Mononuclear cell (primary cell): ENCODE data around the gene MROH2A. TPM values are rescaled to one million over a fixed set of nuclear protein-coding genes. Genes with fewer than 3 reads are reported as not detected.

Experiments
- H3K27me3 ChIP-seq: 2 replicates; pipeline ENCODE4 v1.6.0; 2011; ENCODE audit warnings: low read length, control low read depth; ENCODE audit not compliant: insufficient read depth
- H3K4me1 ChIP-seq: 2 replicates; pipeline ENCODE4 v1.5.1; 2011; ENCODE audit warnings: mild to moderate bottlenecking, low read length, control low read depth; ENCODE audit not compliant: insufficient read depth
- H3K4me3 ChIP-seq: 2 replicates; pipeline ENCODE4 v1.5.1; 2011; ENCODE audit warnings: mild to moderate bottlenecking, low read length, moderate library complexity
- H3K9me3 ChIP-seq: 2 replicates; pipeline ENCODE4 v1.5.1; 2011; ENCODE audit warnings: low read depth, mild to moderate bottlenecking, control low read depth, low read length
- total RNA-seq: library from RNA; depleted of rRNA; stranded (reverse); fragments of >200 nt; gene quantifications from one replicate; pipeline ENCODE4 v1.2.3, GENCODE V29; 2012

Gene MROH2A
- total RNA-seq, 1 donor = not detected

DNA sequence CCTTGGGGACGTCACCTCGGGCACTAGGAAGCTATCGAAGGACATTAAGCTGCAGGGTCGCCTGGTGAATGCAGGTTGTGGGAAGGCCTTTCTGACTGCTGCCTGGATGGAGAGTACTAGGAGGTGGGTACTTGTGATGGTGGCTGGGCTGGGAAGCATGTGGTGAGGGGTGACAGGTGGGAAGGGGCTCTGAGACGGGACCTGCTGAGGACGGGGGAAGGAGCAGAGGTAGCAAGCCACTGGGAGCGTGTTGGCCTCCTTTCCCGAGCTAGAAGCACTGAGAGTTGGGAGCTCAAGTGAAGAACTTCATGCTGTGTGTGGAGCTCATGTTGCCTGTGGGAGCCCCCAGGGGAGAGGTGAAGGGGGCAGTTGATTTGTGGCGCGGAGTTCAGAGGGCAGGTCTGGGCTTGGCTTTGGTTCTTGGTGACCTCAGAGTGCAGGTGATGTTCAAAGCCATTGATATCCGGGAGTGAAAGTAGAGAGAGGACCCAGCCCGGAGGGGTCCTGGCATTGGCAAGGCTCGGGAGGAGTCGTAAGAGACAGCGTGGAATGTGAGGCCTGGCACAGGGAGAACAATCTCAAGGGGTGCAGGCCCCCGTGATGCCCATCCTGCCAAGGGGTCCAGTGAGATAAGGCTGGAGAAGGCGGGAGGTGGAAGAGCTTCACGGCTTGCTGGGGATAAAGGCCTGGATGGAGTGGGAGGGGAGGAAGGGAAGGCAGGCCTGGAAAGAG lies 13.2 kb downstream of the MROH2A start:
- no peaks in the 10 kb centered on the region for H3K9me3 ChIP-seq

DNA sequence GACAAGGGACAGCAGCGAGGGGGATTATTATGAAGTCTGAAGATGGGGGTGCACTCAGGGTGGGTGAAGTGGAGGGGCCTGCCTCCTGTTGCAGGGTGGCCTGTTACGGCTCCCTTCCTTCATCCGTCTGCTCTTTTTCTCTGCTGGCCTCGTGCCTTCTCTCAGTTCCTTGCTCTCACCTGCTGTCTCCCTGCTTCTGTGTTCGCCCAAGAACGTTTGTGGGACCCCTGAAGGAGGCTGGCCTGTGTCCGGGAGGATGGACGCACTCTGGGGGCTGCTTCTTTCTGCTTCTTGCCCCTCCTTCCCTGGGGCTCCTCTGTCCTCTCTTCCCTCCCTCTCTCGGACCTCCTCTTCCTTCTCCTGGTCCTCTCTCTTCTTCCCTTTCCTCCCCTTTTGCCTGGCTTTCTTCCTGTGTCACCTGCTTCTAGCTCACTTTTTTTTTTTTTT lies 13.8 kb downstream of the MROH2A start:
- H3K27me3 ChIP-seq = no peaks in the 10 kb centered on the region
- no peaks in the 10 kb centered on the region for H3K9me3 ChIP-seq
- H3K4me1 ChIP-seq = no peaks in the 10 kb centered on the region
- no peak overlapping the region for H3K4me3 ChIP-seq

More for the DNA sequence above, 13.2 kb downstream of the MROH2A start:
- Histone ChIP-seq H3K27me3 (no peaks in the 10 kb centered on the region), H3K4me1 (no peaks in the 10 kb centered on the region), H3K4me3 (no peak overlapping the region)

DNA sequence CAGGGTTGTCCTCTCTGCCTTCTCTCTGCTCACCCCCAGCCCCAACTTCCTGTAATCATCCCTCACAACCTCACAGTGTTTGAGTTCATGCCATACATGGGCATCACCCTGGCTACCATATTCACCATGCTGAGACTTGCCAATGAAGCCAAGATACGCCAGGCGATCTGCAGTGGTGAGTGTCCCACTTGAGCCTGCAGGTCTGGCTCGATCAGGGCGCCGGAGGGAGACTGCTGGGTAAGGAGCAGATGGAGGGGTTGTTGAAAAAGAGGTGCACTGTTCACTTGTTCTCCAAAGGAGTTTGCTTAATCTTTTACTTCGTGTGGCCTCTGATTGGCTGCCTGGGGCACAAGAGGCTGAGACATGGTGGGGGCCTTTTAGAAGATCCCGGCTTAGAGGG lies 14.6 kb downstream of the MROH2A start:
- H3K27me3 ChIP-seq = no peaks in the 10 kb centered on the region
- no peak overlapping the region for H3K4me3 ChIP-seq

DNA sequence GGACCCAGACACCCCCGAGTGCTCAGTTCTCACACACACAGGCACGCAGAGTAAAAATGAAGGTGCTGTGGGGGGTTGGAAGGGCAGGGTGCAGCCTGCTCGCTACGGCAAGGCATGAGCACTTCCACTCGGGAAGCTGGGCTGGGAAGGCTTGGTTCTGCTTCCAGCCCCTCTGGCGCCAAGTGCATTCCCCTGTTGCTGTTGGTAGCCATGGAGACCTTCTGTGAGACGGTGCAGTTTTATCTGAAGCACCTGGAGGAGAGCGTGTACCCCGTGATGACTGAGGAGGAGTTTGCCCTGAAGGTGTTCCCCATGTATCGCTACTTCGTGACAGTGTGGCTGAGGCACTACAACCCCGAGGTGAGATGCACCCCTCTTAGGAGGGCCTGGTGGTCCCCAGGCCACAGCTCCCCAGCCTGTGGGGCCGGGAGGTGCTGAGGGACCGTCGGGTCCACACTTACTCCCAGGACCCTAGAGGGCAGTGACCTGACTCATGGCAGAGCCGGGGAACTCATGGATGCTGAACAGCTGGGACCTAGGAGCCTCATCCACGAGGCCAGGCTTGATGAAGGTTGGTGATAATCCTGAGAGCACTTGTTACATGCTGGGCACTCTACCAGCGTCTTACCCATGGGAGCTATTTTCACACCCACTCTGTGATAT lies 15.5 kb downstream of the MROH2A start:
- no peaks in the 10 kb centered on the region for H3K27me3 ChIP-seq

More for the DNA sequence above, 14.6 kb downstream of the MROH2A start:
- Histone ChIP-seq H3K9me3 (no peaks in the 10 kb centered on the region), H3K4me1 (no peaks in the 10 kb centered on the region)

DNA sequence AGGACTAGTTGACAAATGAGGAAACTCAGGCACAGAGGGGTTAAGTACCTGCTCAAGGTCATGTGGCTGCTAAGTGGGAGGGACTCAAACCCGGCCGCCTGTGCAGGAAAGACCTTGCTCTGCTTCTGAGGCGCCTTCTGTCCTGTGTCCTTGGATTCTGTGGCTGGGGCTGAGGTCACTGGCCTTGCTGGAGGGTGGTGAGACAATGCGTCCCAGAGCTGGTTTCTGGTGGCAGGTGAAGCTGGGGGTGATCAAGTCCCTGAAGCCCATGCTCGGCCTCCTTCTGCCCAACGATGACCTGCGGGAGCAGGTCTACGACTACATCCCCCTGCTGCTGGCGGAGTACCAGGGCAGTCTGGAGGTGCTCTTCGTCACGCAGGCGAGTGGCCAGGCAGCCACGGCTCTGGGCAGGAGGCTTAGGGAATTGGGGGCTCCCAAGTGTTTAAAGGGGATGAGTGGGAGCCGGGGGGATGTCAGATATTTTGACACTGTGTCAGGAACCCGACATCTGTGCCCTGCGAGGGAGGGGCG lies 16.1 kb downstream of the MROH2A start:
- H3K9me3 ChIP-seq = no peaks in the 10 kb centered on the region
- H3K4me1 ChIP-seq = no peaks in the 10 kb centered on the region
- H3K27me3 ChIP-seq = no peaks in the 10 kb centered on the region
- no peak overlapping the region for H3K4me3 ChIP-seq

More for the DNA sequence above, 15.5 kb downstream of the MROH2A start:
- Histone ChIP-seq H3K4me1 (no peaks in the 10 kb centered on the region), H3K9me3 (no peaks in the 10 kb centered on the region), H3K4me3 (no peak overlapping the region)

DNA sequence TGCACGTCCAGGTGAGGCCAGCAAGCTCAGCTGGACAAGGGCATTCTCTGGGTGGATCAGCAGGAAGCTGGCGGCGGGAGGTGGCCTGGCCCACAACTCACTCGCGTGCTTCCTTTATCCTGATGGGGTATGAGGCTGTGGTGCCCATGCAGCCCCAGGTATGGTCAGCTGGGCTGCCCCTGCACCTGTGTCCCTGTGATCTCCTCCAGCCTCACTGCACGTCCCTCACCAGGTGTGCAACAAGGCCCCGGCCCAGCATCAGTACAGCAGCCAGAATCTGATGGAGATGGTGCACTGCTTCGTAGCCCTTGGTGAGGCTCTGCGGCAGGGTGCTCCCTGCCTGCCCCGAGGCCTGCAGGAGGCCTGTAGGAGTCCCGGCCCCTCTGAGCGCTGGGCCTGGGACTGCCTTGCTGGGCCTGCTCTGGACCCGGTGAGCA lies 17.6 kb downstream of the MROH2A start:
- no peaks in the 10 kb centered on the region for H3K27me3 ChIP-seq
- H3K4me3 ChIP-seq = no peak overlapping the region
- no peaks in the 10 kb centered on the region for H3K4me1 ChIP-seq
- H3K9me3 ChIP-seq = no peaks in the 10 kb centered on the region

DNA sequence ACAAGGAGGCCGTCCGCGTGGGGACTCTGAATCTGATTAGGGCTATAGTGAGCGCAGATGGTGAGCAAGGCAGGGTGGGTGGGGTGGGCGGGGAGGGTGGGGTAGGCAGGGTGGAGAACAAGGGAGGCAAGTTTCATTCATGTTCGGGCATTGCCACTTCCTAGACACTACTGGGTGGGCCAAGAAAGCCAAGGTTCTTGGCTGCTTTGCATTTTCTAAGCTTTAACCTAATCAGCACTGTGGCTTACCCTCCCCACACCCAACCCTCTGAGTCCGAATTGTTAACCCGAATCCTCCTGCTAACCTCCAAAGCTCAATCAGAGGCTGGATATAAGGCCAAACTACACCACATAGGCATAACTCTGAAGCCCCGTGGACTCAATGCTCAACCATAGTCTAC lies 18.1 kb downstream of the MROH2A start:
- H3K27me3 ChIP-seq = no peaks in the 10 kb centered on the region
- no peaks in the 10 kb centered on the region for H3K9me3 ChIP-seq
- no peak overlapping the region for H3K4me3 ChIP-seq
- no peaks in the 10 kb centered on the region for H3K4me1 ChIP-seq

DNA sequence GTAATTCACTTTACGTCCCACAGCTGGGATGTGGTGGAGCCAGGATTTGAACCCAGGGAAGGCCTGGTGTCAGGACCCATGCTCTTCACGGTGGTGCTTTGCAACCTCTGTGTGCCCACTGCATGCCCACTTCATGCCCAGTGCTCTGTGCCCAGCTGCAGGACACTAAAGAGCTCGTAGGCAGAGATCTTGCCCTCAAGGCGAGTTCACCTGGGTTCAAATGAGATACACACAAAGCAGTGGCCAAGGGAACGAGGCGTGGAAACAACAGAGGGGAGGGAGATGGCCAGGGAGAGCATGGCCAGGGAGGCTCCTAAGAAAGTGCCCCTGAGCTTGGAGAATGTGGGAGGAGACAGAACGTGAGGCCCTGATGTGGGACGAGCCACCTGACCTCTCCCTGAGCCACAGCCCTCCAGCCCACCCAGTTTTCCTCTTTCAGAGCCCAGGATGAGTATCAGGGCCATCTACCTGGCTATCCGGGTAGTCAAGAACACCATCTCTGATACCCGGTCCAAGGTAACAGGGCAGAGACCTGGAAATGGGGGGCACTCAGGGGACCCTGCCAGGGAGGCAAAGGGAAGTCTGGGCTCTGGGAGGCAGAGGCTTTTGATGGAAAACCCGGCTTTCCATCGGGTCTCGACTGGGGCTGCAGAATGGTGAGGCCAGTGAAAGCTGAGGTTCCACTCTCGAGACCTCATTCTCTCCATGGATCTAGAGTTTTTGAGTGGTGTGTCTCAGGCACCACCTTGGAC lies 20.4 kb downstream of the MROH2A start:
- Histone ChIP-seq H3K4me1 (no peaks in the 10 kb centered on the region), H3K4me3 (no peak overlapping the region), H3K27me3 (no peaks in the 10 kb centered on the region), H3K9me3 (no peaks in the 10 kb centered on the region)

DNA sequence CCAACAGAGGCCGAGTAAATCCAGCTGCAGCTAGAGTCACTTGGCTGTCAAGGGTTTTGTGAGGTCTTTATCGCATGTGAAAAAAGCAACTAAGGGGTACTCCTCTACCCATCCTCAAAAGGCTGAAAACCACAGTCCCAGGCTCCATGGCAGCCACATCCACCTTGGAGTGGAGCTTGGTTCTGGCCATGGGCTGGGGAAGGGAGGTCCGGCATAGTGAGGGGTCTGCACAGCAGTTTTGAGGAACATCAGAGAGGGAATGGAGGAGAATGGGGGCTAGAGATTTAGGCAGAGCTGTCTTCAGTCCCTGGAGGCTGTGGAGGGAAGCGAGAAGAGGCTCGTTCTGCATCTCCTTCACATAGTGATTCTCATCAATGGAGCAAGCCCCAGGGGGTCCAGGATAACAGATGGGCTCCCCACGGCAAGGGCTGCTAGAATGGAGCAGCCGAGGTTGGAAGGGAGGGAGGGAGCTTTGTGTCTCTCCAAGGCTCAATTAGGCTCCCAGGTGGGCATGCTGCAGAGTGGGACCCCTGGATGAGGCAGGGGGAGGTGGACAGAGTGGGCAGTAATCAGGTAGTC lies 21.0 kb downstream of the MROH2A start:
- Histone ChIP-seq H3K27me3 (no peaks in the 10 kb centered on the region), H3K4me3 (no peak overlapping the region), H3K9me3 (no peaks in the 10 kb centered on the region), H3K4me1 (no peaks in the 10 kb centered on the region)

DNA sequence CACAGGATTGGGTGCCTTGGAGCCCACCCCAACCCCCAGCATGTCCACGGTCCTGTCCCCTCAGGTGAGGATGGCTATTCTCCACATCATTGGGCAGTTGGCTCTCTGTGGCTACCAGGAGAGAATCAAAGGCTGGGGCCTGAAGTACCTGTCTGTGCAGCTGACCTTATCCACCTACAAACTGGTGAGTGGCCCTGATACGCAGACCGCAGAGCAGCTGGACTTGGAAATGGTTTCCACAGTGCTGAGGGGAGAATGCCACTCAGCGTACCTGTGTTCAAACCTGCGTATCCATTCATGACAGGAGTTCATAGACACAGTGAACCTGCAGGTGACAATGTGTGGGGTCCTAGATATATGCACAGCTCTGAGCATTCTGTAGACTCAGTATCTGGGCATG lies 21.6 kb downstream of the MROH2A start:
- Histone ChIP-seq H3K4me3 (no peak overlapping the region), H3K9me3 (no peaks in the 10 kb centered on the region), H3K4me1 (no peaks in the 10 kb centered on the region), H3K27me3 (no peaks in the 10 kb centered on the region)

DNA sequence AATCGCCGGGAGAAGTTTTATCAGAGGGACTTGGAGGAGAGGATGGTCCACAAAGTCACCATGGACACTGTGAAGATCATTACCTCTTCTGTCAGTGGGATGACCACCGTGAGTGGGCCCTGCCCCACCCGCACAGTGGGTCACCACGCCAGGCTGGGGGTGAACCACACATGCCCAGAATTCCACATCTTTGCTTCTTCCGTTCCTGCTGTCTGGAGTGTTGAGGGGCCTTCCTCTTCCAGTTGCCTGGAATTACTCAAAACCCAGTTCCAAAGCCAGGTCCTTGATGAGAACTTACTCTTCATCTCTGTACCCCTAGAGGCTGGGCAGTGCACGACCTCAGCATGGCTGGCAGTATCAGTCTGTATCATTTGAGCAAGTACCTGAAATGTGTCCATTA lies 22.1 kb downstream of the MROH2A start:
- H3K27me3 ChIP-seq = no peaks in the 10 kb centered on the region

DNA sequence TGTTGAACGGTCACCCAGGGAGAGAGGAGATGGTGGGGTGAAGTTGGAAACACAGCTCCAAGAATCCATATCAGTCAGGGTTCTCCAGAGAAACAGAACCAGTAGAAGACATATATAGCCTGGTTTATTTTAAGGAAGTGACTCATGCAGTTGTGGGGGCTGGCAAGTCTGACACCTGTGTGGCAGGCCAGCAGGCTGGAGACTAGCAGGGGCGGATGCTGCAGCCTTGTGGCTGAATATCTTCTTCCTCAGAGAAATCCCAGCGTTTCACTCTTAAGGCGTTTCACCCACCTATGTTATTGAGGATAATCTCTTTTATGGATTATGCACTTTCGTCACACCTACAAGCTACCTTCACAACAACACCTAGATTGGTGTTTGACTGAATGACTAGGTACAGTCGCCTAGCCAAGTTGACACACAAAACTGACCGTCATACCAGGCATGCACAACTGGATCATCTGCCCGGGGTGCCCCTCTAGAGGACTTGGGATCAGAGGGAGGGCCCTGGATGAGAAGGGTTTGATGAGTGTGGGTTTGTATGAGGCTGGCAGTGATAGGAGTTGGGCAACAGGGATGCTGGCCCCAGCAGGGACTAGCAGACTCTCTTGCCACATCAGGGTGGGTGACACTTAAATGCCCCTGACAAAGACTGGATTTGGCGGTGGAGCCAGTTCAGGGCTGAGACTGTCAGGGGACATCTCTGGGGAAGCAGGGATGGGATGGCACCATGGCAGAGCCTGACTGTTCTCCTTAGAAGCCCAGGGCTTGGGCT lies 23.4 kb downstream of the MROH2A start:
- H3K27me3 ChIP-seq = no peaks in the 10 kb centered on the region
- H3K4me3 ChIP-seq = no peak overlapping the region
- no peaks in the 10 kb centered on the region for H3K4me1 ChIP-seq
- H3K9me3 ChIP-seq = no peaks in the 10 kb centered on the region

More for the DNA sequence above, 22.1 kb downstream of the MROH2A start:
- no peak overlapping the region for H3K4me3 ChIP-seq
- no peaks in the 10 kb centered on the region for H3K9me3 ChIP-seq
- H3K4me1 ChIP-seq = no peaks in the 10 kb centered on the region

DNA sequence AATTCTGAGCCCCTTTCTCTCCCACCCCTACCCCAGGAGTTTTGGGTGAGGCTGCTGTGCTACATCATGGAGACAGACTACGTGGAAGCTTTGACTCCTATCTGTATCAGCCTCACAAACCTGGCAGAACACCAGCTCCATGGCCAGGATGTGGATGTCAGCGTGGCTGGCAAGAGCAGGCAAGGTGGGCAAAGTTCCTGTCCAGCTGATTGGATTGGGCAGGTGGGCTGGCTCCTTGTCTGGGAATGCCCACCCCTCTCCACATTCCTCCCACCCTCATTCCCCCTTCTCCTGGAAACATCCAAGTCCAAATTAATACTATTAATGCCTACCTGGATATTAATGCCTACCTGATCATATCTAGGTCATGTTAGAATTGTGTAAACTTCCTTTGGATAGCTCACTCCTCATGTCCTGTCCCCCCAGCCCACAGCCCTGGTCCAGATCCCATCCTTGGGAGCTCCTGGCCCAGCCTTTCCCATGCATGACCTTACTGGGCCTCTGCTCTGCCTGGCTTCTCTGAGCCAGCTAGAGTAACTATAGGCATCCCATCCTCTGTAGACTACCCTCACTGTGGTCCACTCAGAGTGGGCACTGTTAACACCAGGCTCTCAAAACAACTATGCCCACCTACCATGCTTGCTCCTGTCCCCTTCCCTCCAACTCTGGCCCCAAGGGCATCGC lies 24.1 kb downstream of the MROH2A start:
- H3K27me3 ChIP-seq = no peaks in the 10 kb centered on the region
- no peak overlapping the region for H3K4me3 ChIP-seq
- H3K9me3 ChIP-seq = no peaks in the 10 kb centered on the region
- no peaks in the 10 kb centered on the region for H3K4me1 ChIP-seq
